Esophagus muscularis mucosa (tissue), 3 donors: ENCODE results near the gene IGFBP6.

Experiments
- EP300 ChIP-seq: sonication (generic); formaldehyde crosslinking; IDR thresholded peaks from one replicate; pipeline ENCODE4 v1.6.1; 2017; ENCODE audit warnings: antibody characterized with exemption
- TF ChIP-seq, protein P1 (sequence below), 3 experiments: fragments of 200-600 bp in 2 of 3; fragments of 450-650 bp in 1 of 3; sonication (generic) in 2 of 3; IDR thresholded peaks; one replicate each; pipeline ENCODE4 v1.5.1; 2017 to 2019; ENCODE audit warnings: antibody characterized with exemption in 3 of 3, mild to moderate bottlenecking in 2 of 3, moderate library complexity in 1 of 3

DNA sequence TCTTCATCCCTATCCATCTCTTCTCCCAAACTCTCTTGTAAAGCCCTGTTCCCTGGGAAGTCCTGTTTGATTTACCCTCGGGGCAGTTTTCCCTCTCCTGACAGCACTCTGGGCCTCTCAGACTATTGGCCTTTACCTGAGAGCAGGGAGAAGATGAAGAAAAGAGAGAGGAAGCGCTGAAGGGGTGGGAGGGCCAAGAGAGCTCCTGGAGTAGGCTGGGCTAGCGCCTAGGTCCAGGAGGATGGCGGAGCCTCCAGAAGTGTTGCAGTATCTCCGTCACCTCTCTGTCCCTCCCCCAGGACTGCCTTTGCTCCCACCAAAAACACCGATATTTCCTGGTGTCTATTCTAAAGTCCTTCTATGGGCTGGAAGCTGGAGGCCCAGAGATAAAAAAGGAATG is 5.7 kb upstream of the IGFBP6 start:
- TF ChIP-seq, protein P1, sequence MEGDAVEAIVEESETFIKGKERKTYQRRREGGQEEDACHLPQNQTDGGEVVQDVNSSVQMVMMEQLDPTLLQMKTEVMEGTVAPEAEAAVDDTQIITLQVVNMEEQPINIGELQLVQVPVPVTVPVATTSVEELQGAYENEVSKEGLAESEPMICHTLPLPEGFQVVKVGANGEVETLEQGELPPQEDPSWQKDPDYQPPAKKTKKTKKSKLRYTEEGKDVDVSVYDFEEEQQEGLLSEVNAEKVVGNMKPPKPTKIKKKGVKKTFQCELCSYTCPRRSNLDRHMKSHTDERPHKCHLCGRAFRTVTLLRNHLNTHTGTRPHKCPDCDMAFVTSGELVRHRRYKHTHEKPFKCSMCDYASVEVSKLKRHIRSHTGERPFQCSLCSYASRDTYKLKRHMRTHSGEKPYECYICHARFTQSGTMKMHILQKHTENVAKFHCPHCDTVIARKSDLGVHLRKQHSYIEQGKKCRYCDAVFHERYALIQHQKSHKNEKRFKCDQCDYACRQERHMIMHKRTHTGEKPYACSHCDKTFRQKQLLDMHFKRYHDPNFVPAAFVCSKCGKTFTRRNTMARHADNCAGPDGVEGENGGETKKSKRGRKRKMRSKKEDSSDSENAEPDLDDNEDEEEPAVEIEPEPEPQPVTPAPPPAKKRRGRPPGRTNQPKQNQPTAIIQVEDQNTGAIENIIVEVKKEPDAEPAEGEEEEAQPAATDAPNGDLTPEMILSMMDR (IDR thresholded peaks at IDR 0.05), result no peak
- no peak for TF ChIP-seq EP300
